ENCODE data around the gene CLDN1. TPM values are rescaled to one million over a fixed set of nuclear protein-coding genes. Genes with fewer than 3 reads are reported as not detected.

CLDN1 gene
- total RNA-seq, 1 experiment from 2014 or later = 1.0 TPM

DNA sequence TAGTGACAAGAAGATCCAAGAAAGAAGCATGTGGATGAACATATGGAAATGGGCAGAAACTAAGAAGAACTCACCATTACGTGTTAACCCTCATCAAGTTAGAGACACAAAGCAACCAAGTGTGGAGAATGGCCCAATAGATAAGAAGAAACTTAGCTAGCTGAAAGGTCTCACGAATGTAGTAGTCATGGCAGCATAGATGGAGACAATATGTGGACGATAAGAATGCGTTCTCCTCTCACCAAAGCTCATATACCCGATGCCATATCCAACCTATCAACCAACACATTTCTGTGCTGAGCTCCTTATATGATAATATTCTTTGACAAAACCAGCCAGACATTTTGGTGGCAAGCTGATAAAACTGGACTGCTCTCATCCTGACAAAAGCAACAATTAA, 15.1 kb upstream of the CLDN1 start:
- Histone ChIP-seq H3K23ac (ENCODE audit: insufficient read length, low read depth, low read length) (no peak overlapping the region), H3K18ac (ENCODE audit: insufficient read length, low read depth, low read length) (no peak overlapping the region), H3K4me2 (ENCODE audit: insufficient read depth, insufficient read length, low read length) (no peak overlapping the region), H3K27ac (ENCODE audit: insufficient read length, low read depth, low read length) (no peak overlapping the region), H3K23me2 (ENCODE audit: insufficient read length, low read depth, low read length, poor library complexity, severe bottlenecking) (no peaks in the 10 kb centered on the region), H2AK5ac (ENCODE audit: insufficient read length, low read length) (no peak overlapping the region), H3T11ph (ENCODE audit: low read length) (no peak overlapping the region), H2BK20ac (ENCODE audit: low read depth, low read length, poor library complexity, severe bottlenecking) (no peak overlapping the region), H3K79me2 (ENCODE audit: insufficient read depth, low read length) (no peaks in the 10 kb centered on the region), H4K91ac (ENCODE audit: insufficient read length, low read depth, low read length) (no peak overlapping the region), H2BK120ac (ENCODE audit: low read depth, low read length, poor library complexity, severe bottlenecking) (no peak overlapping the region), H2BK12ac (ENCODE audit: insufficient read length, low read depth, low read length) (no peak overlapping the region), H3K27me3 (ENCODE audit: insufficient read depth, low read length) (no peaks in the 10 kb centered on the region), H3K79me1 (ENCODE audit: insufficient read depth, low read depth, low read length, poor library complexity, severe bottlenecking) (no peaks in the 10 kb centered on the region), H3K9ac (ENCODE audit: extremely low read depth, insufficient read length, low read length) (no peak overlapping the region), H2AFZ (ENCODE audit: low read length) (no peak overlapping the region), H2BK15ac (ENCODE audit: low read depth, low read length) (no peak overlapping the region), H3K56ac (ENCODE audit: insufficient read length, low read depth, low read length) (no peak overlapping the region), H3K9me3 (ENCODE audit: control insufficient read depth, low read depth, low read length) (no peaks in the 10 kb centered on the region), H4K5ac (ENCODE audit: insufficient read length, low read depth, low read length) (no peak overlapping the region), H2BK5ac (ENCODE audit: insufficient read length, low read length) (no peak overlapping the region), H3K4me1 (ENCODE audit: insufficient read depth, low read length) (no peaks in the 10 kb centered on the region), H3K4ac (ENCODE audit: low read depth, low read length) (no peak overlapping the region), H4K8ac (replicated peaks; ENCODE audit: insufficient read length, low read depth, low read length) (no peak overlapping the region), H3K14ac (ENCODE audit: insufficient read depth, low read length) (no peak overlapping the region), H4K20me1 (ENCODE audit: control insufficient read depth, insufficient read depth, insufficient read length) (no peaks in the 10 kb centered on the region)
- no CpG with 5 or more reads among the region's 5 CpGs for WGBS (ENCODE audit: extremely low coverage, insufficient read length, low lambda C conversion rate)
- Mint-ChIP-seq H3K4me3 (no peak overlapping the region), H3K27ac (no peak overlapping the region), H3K9me3 (peaks cover 0 to 14% of the 10 kb centered on the region in 2 experiments; a peak in 3 of 5 replicates), H3K27me3 (ENCODE audit: low read depth) (no peaks in the 10 kb centered on the region), H3K36me3 (ENCODE audit: insufficient read depth in 1 of 3, low read depth in 3 of 3) (no peaks in the 10 kb centered on the region; a peak in 1 of 7 replicates), H3K4me1 (no peaks in the 10 kb centered on the region)
- TF ChIP-seq, protein P1, sequence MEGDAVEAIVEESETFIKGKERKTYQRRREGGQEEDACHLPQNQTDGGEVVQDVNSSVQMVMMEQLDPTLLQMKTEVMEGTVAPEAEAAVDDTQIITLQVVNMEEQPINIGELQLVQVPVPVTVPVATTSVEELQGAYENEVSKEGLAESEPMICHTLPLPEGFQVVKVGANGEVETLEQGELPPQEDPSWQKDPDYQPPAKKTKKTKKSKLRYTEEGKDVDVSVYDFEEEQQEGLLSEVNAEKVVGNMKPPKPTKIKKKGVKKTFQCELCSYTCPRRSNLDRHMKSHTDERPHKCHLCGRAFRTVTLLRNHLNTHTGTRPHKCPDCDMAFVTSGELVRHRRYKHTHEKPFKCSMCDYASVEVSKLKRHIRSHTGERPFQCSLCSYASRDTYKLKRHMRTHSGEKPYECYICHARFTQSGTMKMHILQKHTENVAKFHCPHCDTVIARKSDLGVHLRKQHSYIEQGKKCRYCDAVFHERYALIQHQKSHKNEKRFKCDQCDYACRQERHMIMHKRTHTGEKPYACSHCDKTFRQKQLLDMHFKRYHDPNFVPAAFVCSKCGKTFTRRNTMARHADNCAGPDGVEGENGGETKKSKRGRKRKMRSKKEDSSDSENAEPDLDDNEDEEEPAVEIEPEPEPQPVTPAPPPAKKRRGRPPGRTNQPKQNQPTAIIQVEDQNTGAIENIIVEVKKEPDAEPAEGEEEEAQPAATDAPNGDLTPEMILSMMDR (conservative IDR thresholded peaks at IDR 0.05) = no peak
- no peak for DNase-seq

Data from H9 (cell line).